Left lung (tissue), 10 donors: ENCODE data around the gene TMEM135. TPM values are rescaled to one million over a fixed set of nuclear protein-coding genes. Genes with fewer than 3 reads are reported as not detected.

Source experiments
- ATAC-seq: fragments of 200-7000 bp; cut with Tn5 transposase; one replicate; pipeline ENCODE4 v1.9.1; 2020; ENCODE audit warnings: moderate library complexity
- DNase-seq, 4 donors: peaks; one replicate each; pipeline ENCODE4 v3.0.0-alpha.2; 2013 to 2020
- H3K27ac ChIP-seq, 2 donors: fragments of 200-600 bp; sonication (generic) in 1 of 2; one replicate each; pipeline versions ENCODE4 v1.5.0 to v1.8.0; 2020 to 2021
- H3K27me3 ChIP-seq, 2 donors: fragments of 200-600 bp; sonication (generic) in 1 of 2; one replicate each; pipeline versions ENCODE4 v1.5.0 to v1.8.0; 2020 to 2021
- H3K36me3 ChIP-seq, 2 donors: fragments of 200-600 bp; sonication (generic) in 1 of 2; one replicate each; pipeline versions ENCODE4 v1.5.0 to v1.8.0; 2020 to 2021
- H3K4me1 ChIP-seq, 2 donors: fragments of 200-600 bp; one replicate each; pipeline ENCODE4 v1.8.0; 2021
- H3K4me3 ChIP-seq, 2 donors: fragments of 200-600 bp; sonication (generic) in 1 of 2; one replicate each; pipeline versions ENCODE4 v1.5.0 to v1.8.0; 2020 to 2021; ENCODE audit warnings: mild to moderate bottlenecking in 1 of 2
- H3K9me3 ChIP-seq, 2 donors: fragments of 200-600 bp; sonication (generic) in 1 of 2; one replicate each; pipeline versions ENCODE4 v1.5.0 to v1.8.0; 2020 to 2021
- intact Hi-C, 2 donors: fragments of 100-400 bp; cut with DNase I; formaldehyde crosslinking; loops; one replicate each; pipeline versions ENCODE4 v1.11.2 to v1.14.2; 2022
- polyA plus RNA-seq, 6 donors: library from polyadenylated mRNA; unstranded; fragments of 120-200 nt; gene quantifications; one replicate each; pipeline ENCODE4 v1.2.1, GENCODE V29; 2013; ENCODE audit not compliant: insufficient read length in 6 of 6
- total RNA-seq, 2 donors: library from RNA; stranded (reverse); fragmentation: NEBNext Ultra II Directional; extraction: Animal tissue kit (Norgen Biotek cat#: 25700); gene quantifications; one replicate each; pipeline ENCODE4 v1.2.1, GENCODE V29; 2021
- TF ChIP-seq, protein P1 (sequence below), 2 donors: fragments of 200-600 bp; sonication (generic) in 1 of 2; IDR thresholded peaks; one replicate each; pipeline versions ENCODE4 v1.5.0 to v1.8.0; 2021; ENCODE audit warnings: antibody characterized with exemption in 2 of 2
- donor health status: DM: no; HTN: yes; CAD: no.
- donor health status: DM: no; HTN: no; CAD: no.

The TMEM135 gene
- total and polyA plus RNA-seq, 8 donors: 21.3 to 33.4 (median 27.2) TPM

DNA sequence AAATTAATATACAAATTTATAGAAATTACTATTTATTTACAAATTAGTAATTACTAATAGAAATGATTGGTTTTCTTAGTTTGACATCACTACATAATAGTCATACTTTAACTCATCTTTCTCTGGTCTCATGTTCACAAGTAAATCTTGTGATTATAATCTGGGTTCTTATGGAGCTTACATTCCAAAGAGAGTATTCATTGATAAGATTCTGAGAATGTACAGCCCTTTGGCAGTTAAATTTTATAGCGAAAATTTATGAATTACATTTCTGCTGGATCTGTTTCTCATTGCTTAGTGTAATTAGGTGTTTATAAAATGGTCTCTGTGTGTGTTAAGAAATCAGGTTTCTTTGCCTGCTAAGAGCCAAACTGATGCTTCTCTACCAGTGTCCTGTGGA, 175.2 kb downstream of the TMEM135 start:
- Histone ChIP-seq H3K27me3 (no peaks in the 10 kb centered on the region), H3K4me3 (no peak overlapping the region), H3K4me1 (no peaks in the 10 kb centered on the region), H3K36me3 (no peaks in the 10 kb centered on the region), H3K9me3 (no peaks in the 10 kb centered on the region), H3K27ac (no peak overlapping the region)
- intact Hi-C loops: no loop called here
- TF ChIP-seq, protein P1, sequence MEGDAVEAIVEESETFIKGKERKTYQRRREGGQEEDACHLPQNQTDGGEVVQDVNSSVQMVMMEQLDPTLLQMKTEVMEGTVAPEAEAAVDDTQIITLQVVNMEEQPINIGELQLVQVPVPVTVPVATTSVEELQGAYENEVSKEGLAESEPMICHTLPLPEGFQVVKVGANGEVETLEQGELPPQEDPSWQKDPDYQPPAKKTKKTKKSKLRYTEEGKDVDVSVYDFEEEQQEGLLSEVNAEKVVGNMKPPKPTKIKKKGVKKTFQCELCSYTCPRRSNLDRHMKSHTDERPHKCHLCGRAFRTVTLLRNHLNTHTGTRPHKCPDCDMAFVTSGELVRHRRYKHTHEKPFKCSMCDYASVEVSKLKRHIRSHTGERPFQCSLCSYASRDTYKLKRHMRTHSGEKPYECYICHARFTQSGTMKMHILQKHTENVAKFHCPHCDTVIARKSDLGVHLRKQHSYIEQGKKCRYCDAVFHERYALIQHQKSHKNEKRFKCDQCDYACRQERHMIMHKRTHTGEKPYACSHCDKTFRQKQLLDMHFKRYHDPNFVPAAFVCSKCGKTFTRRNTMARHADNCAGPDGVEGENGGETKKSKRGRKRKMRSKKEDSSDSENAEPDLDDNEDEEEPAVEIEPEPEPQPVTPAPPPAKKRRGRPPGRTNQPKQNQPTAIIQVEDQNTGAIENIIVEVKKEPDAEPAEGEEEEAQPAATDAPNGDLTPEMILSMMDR (IDR thresholded peaks at IDR 0.05): no peak
- ATAC-seq: no peak
- no peak for DNase-seq

DNA sequence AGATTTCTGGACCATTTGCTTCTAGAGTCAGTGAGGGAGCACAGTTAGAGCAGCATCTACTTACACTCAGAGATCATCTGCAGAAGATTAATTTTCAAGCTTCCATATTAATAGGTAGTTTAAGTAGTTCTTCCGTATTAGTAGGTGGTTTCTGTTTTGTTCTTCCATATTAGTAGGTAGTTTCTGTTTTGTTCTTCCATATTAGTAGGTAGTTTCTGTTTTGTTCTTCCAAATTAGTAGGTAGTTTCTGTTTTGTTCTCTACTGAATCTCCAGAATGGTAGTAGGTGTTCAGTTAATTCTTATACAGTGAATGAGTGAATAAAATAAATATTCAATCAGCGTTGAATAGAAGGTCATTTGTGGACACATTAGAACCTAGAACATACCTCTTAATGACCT, 175.7 kb downstream of the TMEM135 start:
- Histone ChIP-seq H3K4me1 (no peaks in the 10 kb centered on the region), H3K36me3 (no peaks in the 10 kb centered on the region), H3K4me3 (no peak overlapping the region), H3K9me3 (no peaks in the 10 kb centered on the region), H3K27ac (no peak overlapping the region), H3K27me3 (no peaks in the 10 kb centered on the region)
- TF ChIP-seq, protein P1 (IDR thresholded peaks at IDR 0.05): no peak
- intact Hi-C loops: no loop called here
- no peak for DNase-seq
- ATAC-seq: no peak

DNA sequence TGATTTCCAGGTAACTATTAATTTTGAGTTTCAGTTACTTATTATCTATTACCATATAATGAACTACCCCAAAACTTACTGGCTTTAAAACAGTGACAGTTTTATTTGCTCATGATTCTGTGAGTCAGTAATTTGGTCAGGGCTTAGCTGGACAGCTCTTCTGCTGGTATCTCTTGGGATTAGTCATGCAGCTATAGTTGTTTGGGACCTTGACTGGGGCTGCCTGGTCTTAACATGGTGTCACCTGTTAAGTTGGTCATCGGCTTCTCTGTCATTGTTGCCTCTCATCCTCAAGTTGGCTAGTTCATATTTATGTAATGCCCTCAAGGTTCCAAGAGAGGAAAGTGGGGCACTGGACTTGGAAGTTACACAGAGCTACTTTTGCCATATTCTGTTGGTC, 177.5 kb downstream of the TMEM135 start:
- Histone ChIP-seq H3K27me3 (no peaks in the 10 kb centered on the region), H3K4me1 (no peaks in the 10 kb centered on the region), H3K9me3 (no peaks in the 10 kb centered on the region), H3K27ac (no peak overlapping the region), H3K36me3 (no peaks in the 10 kb centered on the region), H3K4me3 (no peak overlapping the region)
- intact Hi-C loops: no loop called here
- ATAC-seq (no peak), DNase-seq (no peak)
- TF ChIP-seq, protein P1 (IDR thresholded peaks at IDR 0.05): no peak

DNA sequence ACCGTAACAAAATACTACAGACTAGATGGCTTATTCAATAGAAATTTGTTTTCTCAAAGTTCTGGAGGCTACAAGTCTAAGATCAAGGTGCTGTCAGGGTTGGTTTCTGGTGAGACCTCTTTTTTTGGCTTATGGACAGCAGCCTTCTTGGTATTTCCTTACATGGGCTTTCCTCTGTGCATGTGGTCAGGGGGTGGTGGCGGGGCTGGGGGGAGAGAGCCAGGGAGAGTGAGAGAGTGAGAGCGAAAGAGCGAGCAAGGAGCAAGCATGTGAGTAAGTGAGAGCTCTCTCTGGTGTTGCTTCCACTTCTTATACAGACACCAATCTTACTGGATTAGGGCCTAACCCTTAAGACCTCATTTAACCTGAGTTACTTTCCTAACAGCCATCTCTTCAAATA, 181.5 kb downstream of the TMEM135 start:
- ATAC-seq: no peak

DNA sequence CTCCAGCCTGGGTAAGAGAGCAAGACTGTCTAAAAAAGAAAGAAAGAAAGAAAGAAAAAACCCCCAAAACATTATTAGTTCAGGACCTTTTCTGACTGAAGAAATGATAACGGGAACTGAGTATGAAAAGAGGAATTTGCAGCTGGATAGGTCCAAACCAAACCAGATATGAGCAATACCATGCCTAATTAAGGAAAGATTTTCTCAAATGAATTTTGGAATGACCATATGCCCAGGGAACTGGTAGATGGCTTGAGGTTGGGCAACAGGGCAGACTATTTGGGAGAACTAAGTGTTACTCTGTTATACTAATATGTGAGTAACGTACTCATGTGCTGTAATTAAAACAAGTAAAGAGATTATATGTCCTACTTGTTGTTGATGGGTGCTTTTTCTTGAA, 186.1 kb downstream of the TMEM135 start:
- H3K27ac ChIP-seq: no peak overlapping the region
- H3K4me3 ChIP-seq: no peak overlapping the region
- H3K36me3 ChIP-seq: no peaks in the 10 kb centered on the region
- no peak for ATAC-seq
- intact Hi-C loops: no loop called here
- TF ChIP-seq, protein P1 (IDR thresholded peaks at IDR 0.05): no peak
- no peaks in the 10 kb centered on the region for H3K4me1 ChIP-seq
- no peaks in the 10 kb centered on the region for H3K9me3 ChIP-seq
- DNase-seq: no peak
- no peaks in the 10 kb centered on the region for H3K27me3 ChIP-seq

More for the DNA sequence above, 181.5 kb downstream of the TMEM135 start:
- Histone ChIP-seq H3K4me1 (no peaks in the 10 kb centered on the region), H3K27me3 (no peaks in the 10 kb centered on the region), H3K9me3 (no peaks in the 10 kb centered on the region), H3K4me3 (no peak overlapping the region), H3K27ac (no peak overlapping the region), H3K36me3 (no peaks in the 10 kb centered on the region)
- TF ChIP-seq, protein P1 (IDR thresholded peaks at IDR 0.05): no peak
- intact Hi-C loops: no loop called here
- DNase-seq: no peak
